ENCODE data around the gene WSB1.

Gene WSB1

GRCh38 chr17:27315322-27315721 lies 21.4 kb downstream of the WSB1 start:
- no peak for TF ChIP-seq CTCF (IDR thresholded peaks at IDR 0.05; ENCODE audit: insufficient read depth, low read length, poor library complexity, severe bottlenecking)
- peaks cover 9% of the 10 kb centered on the region for H3K36me3 ChIP-seq (ENCODE audit: control insufficient read depth, insufficient read depth, low read length)
- no peak for DNase-seq (ENCODE audit: extremely low read depth, insufficient read length)

GRCh38 chr17:27315796-27316465 lies 22.0 kb downstream of the WSB1 start:
- no peak for TF ChIP-seq CTCF (IDR thresholded peaks at IDR 0.05; ENCODE audit: insufficient read depth, low read length, poor library complexity, severe bottlenecking)
- H3K36me3 ChIP-seq (ENCODE audit: control insufficient read depth, insufficient read depth, low read length), result peaks cover 9% of the 10 kb centered on the region
- H3K27me3 ChIP-seq (replicated peaks; ENCODE audit: control insufficient read depth, insufficient read depth, low read length), result no peaks in the 10 kb centered on the region
- no peak overlapping the region for H3K4me3 ChIP-seq (replicated peaks; ENCODE audit: low read depth, low read length)
- DNase-seq (ENCODE audit: extremely low read depth, insufficient read length), result no peak

More at GRCh38 chr17:27315322-27315721, 21.4 kb downstream of the WSB1 start:
- Histone ChIP-seq H3K4me3 (replicated peaks; ENCODE audit: low read depth, low read length) (no peak overlapping the region), H3K27me3 (replicated peaks; ENCODE audit: control insufficient read depth, insufficient read depth, low read length) (no peaks in the 10 kb centered on the region)

GRCh38 chr17:27318228-27318627 lies 24.3 kb downstream of the WSB1 start:
- Histone ChIP-seq H3K4me3 (replicated peaks; ENCODE audit: low read depth, low read length) (no peak overlapping the region), H3K36me3 (ENCODE audit: control insufficient read depth, insufficient read depth, low read length) (peaks cover 3% of the 10 kb centered on the region), H3K27me3 (replicated peaks; ENCODE audit: control insufficient read depth, insufficient read depth, low read length) (no peaks in the 10 kb centered on the region)
- TF ChIP-seq CTCF (IDR thresholded peaks at IDR 0.05; ENCODE audit: insufficient read depth, low read length, poor library complexity, severe bottlenecking), result no peak
- no peak for DNase-seq (ENCODE audit: extremely low read depth, insufficient read length)

GRCh38 chr17:27318633-27319032 lies 24.7 kb downstream of the WSB1 start:
- DNase-seq (ENCODE audit: extremely low read depth, insufficient read length), result no peak
- no peak overlapping the region for H3K4me3 ChIP-seq (replicated peaks; ENCODE audit: low read depth, low read length)
- no peak for TF ChIP-seq CTCF (IDR thresholded peaks at IDR 0.05; ENCODE audit: insufficient read depth, low read length, poor library complexity, severe bottlenecking)
- no peaks in the 10 kb centered on the region for H3K27me3 ChIP-seq (replicated peaks; ENCODE audit: control insufficient read depth, insufficient read depth, low read length)
- peaks cover 3% of the 10 kb centered on the region for H3K36me3 ChIP-seq (ENCODE audit: control insufficient read depth, insufficient read depth, low read length)

GRCh38 chr17:27319541-27320221 lies 25.8 kb downstream of the WSB1 start:
- no peak for TF ChIP-seq CTCF (IDR thresholded peaks at IDR 0.05; ENCODE audit: insufficient read depth, low read length, poor library complexity, severe bottlenecking)
- peaks cover 2% of the 10 kb centered on the region for H3K36me3 ChIP-seq (ENCODE audit: control insufficient read depth, insufficient read depth, low read length)
- H3K27me3 ChIP-seq (replicated peaks; ENCODE audit: control insufficient read depth, insufficient read depth, low read length), result no peaks in the 10 kb centered on the region
- no peak overlapping the region for H3K4me3 ChIP-seq (replicated peaks; ENCODE audit: low read depth, low read length)
- DNase-seq (ENCODE audit: extremely low read depth, insufficient read length), result no peak

Measured in GM06990 (cell line).